Thymus (tissue), 11 donors: ENCODE measurements around the gene PRKAG2. TPM values are rescaled to one million over a fixed set of nuclear protein-coding genes. Genes with fewer than 3 reads are reported as not detected.

ENCODE experiments used
- DNase-seq, 9 donors: peaks; one replicate each; pipeline ENCODE4 v3.0.0-alpha.2; 2013; ENCODE audit warnings: low spot score in 9 of 9, low read depth in 6 of 9, missing footprints in 1 of 9
- H3K27ac ChIP-seq, 2 donors: one replicate each; pipeline ENCODE4 v1.5.1; 2013; ENCODE audit warnings: control low read depth in 1 of 2, low read depth in 1 of 2, low read length in 1 of 2, mild to moderate bottlenecking in 1 of 2, moderate library complexity in 1 of 2
- H3K27me3 ChIP-seq, 2 donors: one replicate each; pipeline ENCODE4 v1.5.1; 2013; ENCODE audit warnings: low read length in 1 of 2; ENCODE audit not compliant: control insufficient read depth in 2 of 2, insufficient read depth in 1 of 2
- H3K36me3 ChIP-seq, 2 donors: one replicate each; pipeline ENCODE4 v1.5.1; 2013; ENCODE audit warnings: low read length in 1 of 2, mild to moderate bottlenecking in 1 of 2, moderate library complexity in 1 of 2; ENCODE audit not compliant: control insufficient read depth in 2 of 2, insufficient read depth in 2 of 2
- H3K4me1 ChIP-seq, 2 donors: one replicate each; pipeline ENCODE4 v1.5.1; 2013; ENCODE audit warnings: low read length in 2 of 2; ENCODE audit not compliant: control insufficient read depth in 2 of 2, insufficient read depth in 2 of 2
- H3K4me3 ChIP-seq, 2 donors: one replicate each; pipeline ENCODE4 v1.5.1; 2013; ENCODE audit warnings: low read length in 2 of 2, control low read depth in 1 of 2, mild to moderate bottlenecking in 1 of 2
- H3K9me3 ChIP-seq, 2 donors: one replicate each; pipeline ENCODE4 v1.5.1; 2013; ENCODE audit warnings: low read length in 1 of 2, mild to moderate bottlenecking in 1 of 2; ENCODE audit not compliant: control insufficient read depth in 2 of 2, insufficient read depth in 1 of 2
- WGBS: extraction: QIAGEN DNeasy Blood & Tissue Kit; methylation state at CpG from one replicate; pipeline ENCODE4 v1.1.7; 2013; 5-methylcytosine and 5-hydroxymethylcytosine counted together
- polyA plus RNA-seq: library from polyadenylated mRNA; stranded (reverse); fragments of 200-250 nt; gene quantifications from one replicate; pipeline ENCODE4 v1.2.3, GENCODE V29; 2013
- total RNA-seq: library from RNA; stranded (reverse); fragments of 120-200 nt; gene quantifications from one replicate; pipeline ENCODE4 v1.2.4, GENCODE V29; 2013
- donor health status: healthy.

PRKAG2 gene
- total and polyA plus RNA-seq, 2 donors: 5.1 to 33.7 TPM

DNA sequence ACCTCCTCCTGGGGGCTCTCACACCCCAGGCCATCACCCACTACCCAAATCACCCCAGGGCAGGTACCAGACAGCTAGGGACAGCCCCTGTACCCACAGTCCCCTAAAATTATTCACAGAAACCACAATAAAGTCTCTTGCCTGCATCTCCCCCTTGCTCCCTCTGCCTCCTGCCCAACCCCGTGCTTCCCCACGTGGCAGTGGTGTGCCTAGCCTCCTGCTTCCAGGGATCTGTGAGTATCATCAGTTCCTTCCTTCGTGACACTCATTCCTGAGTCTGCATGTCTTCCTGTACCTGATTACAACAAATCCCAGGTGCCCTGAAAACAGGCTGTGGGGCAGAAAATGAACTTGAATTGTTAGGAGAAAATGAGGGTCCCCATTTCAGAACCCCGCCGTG lies 61.5 kb downstream of the PRKAG2 start:
- no peaks in the 10 kb centered on the region for H3K4me1 ChIP-seq
- no peaks in the 10 kb centered on the region for H3K9me3 ChIP-seq
- H3K36me3 ChIP-seq: no peaks in the 10 kb centered on the region
- WGBS: 93% methylated on average over 5 of the region's 5 CpGs
- H3K27ac ChIP-seq: no peak overlapping the region
- peaks cover 0 to 11% of the 10 kb centered on the region in 2 donors for H3K27me3 ChIP-seq
- H3K4me3 ChIP-seq: no peak overlapping the region
- no peak for DNase-seq

DNA sequence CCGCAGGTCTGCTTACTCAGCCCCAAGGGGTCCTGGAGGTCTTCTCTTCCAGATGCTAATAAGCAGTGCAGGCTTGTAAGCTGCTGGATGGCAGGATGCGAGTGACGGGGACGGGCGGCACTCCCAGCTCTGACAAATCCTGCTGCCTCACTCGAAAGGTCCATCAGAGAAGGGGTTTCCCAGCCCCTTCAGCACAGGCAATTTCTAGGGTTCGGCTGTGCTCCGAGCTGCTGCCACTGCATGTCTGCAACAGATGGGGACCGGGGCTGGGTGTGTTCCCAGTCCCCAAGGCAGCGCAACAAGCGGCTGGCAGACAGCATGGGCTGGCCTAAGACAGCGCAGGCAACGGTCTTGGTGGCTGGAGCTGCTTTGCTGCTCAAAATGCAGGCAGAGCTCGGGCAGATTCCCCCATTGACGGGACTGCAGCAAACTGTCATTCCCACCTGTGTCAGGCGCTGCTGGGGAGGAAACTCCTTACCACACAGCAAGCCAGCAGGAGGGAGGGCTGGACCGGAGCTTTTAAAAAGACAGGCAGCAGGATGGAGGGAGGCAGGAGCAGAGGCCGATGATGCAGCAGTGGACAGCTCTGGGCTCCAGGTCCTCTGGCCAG lies 62.4 kb downstream of the PRKAG2 start:
- no peak for DNase-seq
- 84% methylated on average over 18 of the region's 18 CpGs for WGBS
- Histone ChIP-seq H3K4me3 (no peak overlapping the region), H3K9me3 (no peaks in the 10 kb centered on the region), H3K36me3 (no peaks in the 10 kb centered on the region), H3K27ac (no peak overlapping the region), H3K27me3 (peaks cover 0 to 11% of the 10 kb centered on the region in 2 donors), H3K4me1 (no peaks in the 10 kb centered on the region)

DNA sequence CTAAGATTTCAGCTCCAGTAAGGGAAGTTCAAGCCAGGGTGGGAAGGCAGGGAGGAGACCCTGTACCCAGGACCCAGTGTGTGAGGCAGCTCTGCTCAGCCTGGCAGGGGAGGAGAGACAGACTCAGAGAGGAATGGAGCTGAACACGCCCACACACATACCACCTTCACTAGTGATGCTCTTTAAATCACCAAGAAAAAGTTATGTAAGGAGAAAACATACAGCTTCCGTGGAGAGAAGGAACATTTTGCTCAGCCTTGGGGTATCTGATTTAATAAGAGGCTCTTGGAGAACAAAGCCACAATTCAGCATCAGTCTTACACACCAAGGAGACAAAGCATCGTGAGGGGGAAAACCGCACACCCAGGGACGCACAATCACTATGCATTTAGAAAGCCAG lies 62.9 kb downstream of the PRKAG2 start:
- Histone ChIP-seq H3K27ac (no peak overlapping the region), H3K4me1 (no peaks in the 10 kb centered on the region), H3K27me3 (peaks cover 0 to 11% of the 10 kb centered on the region in 2 donors), H3K9me3 (no peaks in the 10 kb centered on the region), H3K4me3 (no peak overlapping the region), H3K36me3 (no peaks in the 10 kb centered on the region)
- no peak for DNase-seq
- 95% methylated on average over 5 of the region's 5 CpGs for WGBS

DNA sequence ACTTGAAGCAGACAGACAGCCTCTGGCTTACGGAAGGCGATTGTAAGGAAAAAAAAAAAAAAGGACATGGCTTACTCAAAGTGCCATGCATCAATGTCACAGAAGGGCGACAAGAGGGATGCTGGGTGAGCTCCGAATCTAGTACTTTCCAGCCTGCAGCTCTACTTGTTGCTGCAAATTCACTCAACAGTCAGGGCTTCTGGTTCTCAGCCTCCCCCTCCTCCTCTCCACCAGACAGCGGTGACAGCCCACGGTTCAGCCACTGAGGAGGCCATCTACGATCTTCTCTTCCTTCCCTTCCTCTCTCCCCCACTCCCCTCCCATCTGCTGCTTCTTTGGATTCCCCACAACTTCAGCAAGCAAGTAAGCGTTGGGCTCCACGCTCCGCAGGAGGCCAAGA lies 63.5 kb downstream of the PRKAG2 start:
- WGBS: 71% methylated on average over 10 of the region's 10 CpGs
- no peak overlapping the region for H3K27ac ChIP-seq
- no peaks in the 10 kb centered on the region for H3K36me3 ChIP-seq
- no peak for DNase-seq
- H3K9me3 ChIP-seq: no peaks in the 10 kb centered on the region
- H3K4me1 ChIP-seq: no peaks in the 10 kb centered on the region
- H3K27me3 ChIP-seq: peaks cover 0 to 11% of the 10 kb centered on the region in 2 donors
- H3K4me3 ChIP-seq: no peak overlapping the region

DNA sequence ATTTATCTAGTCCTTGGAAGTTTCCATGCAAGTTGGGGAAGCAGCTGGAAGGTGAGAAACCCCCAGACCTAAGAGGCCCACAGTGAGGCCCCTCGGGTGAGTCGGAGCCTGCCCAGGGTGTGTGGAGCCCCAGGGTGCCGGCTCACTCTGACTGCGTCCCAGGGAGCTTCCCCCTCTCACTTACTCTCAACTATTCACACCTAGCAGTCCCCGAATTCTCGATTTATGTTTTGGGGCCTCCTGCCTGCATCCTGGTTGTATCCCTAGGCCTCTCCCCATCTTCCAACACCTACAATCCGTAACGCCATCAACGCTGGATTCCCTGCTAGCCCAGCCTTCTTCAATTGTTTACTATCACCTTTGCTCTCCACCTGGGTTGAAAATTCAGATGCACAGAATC lies 63.9 kb downstream of the PRKAG2 start:
- Histone ChIP-seq H3K27me3 (peaks cover 0 to 11% of the 10 kb centered on the region in 2 donors), H3K36me3 (no peaks in the 10 kb centered on the region), H3K4me3 (no peak overlapping the region), H3K27ac (no peak overlapping the region), H3K4me1 (no peaks in the 10 kb centered on the region), H3K9me3 (no peaks in the 10 kb centered on the region)
- DNase-seq: no peak
- WGBS: 86% methylated on average over 9 of the region's 9 CpGs

DNA sequence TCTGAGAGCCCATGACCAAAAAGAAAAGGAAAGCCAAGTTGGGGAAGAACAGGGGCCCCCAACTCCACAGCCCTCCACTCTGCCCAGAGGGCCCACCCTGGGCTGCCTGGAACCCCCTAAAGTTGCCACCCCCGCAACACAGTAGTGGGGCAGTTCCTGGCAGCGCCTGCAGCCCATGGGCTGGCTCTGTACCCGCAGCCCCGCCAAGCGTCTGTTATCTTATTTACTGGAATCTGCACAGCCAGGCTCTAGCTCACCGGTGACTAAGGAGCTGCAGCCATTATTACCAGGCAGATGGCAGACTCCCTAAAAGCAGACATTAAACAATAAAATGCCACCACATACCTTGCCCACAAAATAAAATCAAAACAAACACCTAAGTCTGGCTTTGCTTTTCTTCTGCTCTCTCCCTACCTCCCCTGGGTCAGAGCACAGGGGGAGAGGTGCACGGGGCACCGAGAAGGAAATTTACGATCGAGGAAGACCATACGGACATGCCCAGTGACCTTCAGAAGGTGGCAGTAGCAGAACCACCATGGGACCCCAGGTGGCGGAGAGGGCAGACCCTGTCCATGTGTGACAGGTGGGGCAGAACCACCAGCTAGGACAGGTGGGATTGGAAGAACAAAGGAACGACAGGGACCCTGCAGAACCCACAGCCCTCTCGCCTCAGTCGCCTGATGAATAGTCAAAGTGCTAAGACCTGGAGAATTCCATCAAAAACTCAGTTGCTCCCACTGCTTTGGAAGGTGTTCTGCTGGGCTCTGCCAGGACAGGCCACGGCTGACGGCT lies 66.3 kb downstream of the PRKAG2 start:
- Histone ChIP-seq H3K36me3 (no peaks in the 10 kb centered on the region), H3K4me1 (no peaks in the 10 kb centered on the region), H3K4me3 (no peak overlapping the region), H3K27me3 (peaks cover 0 to 13% of the 10 kb centered on the region in 2 donors), H3K9me3 (no peaks in the 10 kb centered on the region), H3K27ac (no peak overlapping the region)
- WGBS: 96% methylated on average over 17 of the region's 17 CpGs
- no peak for DNase-seq

DNA sequence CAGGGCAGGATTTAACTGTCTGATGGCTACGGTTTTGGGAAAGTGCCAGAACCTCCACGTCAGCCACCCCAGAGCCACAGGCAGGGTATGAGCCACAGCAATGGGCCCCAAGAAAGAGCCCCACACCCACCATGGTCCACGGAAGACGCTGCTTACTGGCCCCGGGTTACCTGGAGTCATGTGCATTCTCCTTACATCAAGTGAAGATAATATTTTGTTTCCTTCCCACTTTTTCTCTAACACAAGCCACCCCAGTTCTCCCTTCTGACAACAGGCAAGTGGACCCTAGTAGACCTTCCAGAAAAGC lies 67.1 kb downstream of the PRKAG2 start:
- no peak overlapping the region for H3K27ac ChIP-seq
- 95% methylated on average over 5 of the region's 5 CpGs for WGBS

DNA sequence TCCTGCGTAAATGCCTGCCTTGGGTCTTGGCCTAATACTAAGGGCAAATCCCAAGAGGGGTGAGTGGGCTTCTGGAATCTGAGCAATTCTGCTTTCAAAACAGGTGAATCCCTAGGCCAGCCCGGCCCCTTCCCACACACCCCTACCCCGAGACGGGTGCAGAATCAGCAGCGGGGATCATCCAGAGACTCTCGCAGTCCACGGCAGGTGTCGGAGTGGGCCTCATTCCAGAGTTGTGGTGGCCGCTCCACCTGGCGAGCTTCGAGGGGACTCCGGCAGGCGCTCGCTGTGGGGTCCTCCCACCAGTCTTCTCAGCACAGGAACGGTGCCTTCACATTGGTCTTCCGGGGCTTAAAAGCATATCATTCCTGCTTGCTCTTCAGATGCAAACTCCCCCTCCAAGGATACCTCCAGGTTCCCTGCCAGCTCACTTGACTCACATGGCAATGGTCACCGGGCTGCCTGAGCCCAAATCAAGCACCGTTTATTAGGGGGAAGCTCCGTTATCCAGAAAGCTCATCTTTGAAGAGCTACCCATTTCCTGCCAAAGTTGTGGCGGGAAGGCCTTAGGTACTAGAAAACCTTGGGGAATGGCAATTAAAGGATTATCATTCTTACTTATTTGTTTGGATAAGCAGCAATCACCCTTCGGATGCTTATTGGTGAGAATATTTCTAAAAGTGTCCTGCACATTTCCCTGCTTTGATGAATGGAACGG lies 67.6 kb downstream of the PRKAG2 start:
- DNase-seq: no peak
- Histone ChIP-seq H3K9me3 (no peaks in the 10 kb centered on the region), H3K4me1 (no peaks in the 10 kb centered on the region), H3K27me3 (peaks cover 0 to 6% of the 10 kb centered on the region in 2 donors), H3K4me3 (no peak overlapping the region), H3K36me3 (no peaks in the 10 kb centered on the region), H3K27ac (no peak overlapping the region)
- 96% methylated on average over 22 of the region's 22 CpGs for WGBS

More for the DNA sequence above, 67.1 kb downstream of the PRKAG2 start:
- Histone ChIP-seq H3K27me3 (peaks cover 0 to 9% of the 10 kb centered on the region in 2 donors), H3K4me1 (no peaks in the 10 kb centered on the region), H3K4me3 (no peak overlapping the region), H3K36me3 (no peaks in the 10 kb centered on the region), H3K9me3 (no peaks in the 10 kb centered on the region)
- DNase-seq: no peak
